Fibroblast of the conjunctiva (primary cell): ENCODE results near the gene SBK2.

Experiments used
- DNase-seq: peaks from one replicate; pipeline ENCODE4 v3.0.0-alpha.2; 2010; ENCODE audit warnings: low read depth

The SBK2 gene

GRCh38 chr19:55486043-55486970 is 50.6 kb downstream of the SBK2 start:
- no peak for DNase-seq

DNA sequence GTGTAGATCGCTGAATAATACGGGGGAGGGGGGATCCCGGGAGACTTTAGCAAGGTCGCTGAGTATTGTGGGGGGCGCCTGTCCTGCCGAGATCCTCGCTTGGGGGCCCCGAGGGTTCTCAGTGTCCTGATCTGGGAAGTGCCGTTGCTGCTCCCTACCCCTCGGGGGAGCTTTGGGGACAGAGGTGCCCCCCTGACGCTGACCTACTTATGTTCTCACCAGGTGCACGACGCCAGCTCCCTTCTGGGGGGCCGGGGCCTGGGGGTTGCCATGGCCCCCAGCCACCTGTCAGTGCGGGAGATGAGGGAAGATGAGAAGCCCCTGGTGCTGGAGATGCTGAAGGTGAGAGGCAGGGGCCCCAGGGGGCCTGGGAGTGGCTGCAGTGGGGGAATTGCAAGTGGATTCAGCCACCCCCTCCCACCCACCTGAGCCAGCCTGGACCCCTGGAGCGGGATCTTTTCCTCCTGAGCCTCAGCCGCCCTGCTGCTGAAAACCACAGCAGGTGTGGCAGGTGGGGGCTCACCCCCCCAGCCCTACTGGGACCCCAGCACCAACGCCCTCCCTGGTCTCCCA is 51.4 kb downstream of the SBK2 start:
- no peak for DNase-seq

DNA sequence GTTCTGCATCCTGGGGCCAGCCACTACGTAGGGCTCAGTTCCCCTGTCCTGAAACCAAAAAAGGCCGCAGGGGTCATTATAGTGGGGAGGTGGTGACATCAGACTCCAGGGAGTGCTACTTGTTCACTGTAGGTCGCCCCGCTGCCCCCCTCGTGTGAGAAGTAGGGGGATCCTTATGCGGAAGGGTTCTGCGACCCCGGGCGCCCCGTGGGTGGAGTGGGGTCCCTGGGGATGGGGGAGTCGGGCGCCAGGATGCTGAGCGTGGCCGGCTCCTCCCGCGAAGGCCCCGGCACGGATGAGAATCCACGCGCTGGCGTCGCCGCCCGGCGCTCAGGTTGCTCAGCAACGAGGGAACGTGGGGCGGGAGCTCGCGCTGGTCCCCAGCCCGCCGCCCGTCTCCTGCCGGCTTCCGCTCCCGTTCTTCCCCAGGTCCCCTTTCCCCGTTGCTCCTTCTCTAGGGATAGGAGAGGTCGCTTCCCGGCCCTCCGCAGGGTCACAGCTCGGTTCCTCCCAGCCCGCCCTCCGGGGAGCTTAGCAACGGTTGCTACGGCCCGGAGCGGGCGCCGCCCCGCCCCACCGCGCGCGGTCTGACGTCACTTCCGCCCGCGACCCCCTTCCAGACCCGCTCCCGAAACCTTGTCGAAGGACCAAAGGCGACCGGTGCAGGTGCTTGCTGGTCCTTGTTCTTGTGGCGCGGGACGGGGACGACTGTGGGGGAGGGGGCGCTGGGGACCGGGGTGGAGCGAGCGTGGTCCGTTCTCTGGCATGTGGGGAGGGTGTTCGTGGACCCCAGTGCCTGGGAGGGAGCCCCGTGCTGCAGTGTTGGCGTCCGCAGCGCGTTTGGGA is 52.1 kb downstream of the SBK2 start, which contains the start of gene NAT14:
TSS of gene NAT14 (plus strand) at position 596 of the 846 bp plus-strand sequence. CDS start 521 bp downstream, outside the sequence.
- no peak for DNase-seq

- DNase-seq = no peak
Observed at GRCh38 chr19:55483706-55484592, 53.0 kb downstream of the SBK2 start.

DNA sequence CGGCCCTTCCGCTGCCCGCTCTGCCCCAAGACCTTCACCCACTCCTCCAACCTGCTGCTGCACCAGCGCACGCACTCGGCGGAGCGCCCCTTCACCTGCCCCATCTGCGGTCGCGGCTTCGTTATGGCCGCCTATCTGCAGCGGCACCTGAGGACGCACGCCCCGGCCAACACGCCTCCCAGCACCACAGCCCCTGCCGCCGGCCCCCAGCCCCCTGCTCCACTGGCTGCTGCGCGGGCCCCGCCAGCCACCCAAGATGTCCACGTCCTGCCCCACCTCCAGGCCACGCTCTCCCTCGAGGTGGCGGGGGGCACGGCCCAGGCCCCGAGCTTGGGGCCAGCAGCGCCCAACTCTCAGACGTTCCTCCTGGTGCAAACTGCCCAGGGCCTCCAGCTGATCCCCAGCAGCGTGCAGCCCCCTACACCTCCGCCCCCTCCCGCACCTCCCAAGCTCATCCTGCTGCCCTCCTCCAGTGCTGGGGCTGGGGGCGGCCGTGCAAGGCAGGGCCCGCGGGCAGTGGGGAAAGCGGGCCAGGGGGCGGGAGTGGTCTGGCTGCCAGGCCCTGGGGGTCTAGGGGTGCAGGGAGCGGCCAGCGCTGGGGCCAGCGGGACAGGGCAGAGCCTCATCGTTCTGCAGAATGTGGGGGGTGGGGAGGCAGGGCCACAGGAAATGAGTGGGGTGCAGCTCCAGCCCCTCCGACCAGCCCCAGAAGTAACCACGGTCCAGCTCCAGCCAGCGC is 53.8 kb downstream of the SBK2 start:
- DNase-seq = no peak

GRCh38 chr19:55482156-55482961 is 54.6 kb downstream of the SBK2 start:
- DNase-seq = no peak

DNA sequence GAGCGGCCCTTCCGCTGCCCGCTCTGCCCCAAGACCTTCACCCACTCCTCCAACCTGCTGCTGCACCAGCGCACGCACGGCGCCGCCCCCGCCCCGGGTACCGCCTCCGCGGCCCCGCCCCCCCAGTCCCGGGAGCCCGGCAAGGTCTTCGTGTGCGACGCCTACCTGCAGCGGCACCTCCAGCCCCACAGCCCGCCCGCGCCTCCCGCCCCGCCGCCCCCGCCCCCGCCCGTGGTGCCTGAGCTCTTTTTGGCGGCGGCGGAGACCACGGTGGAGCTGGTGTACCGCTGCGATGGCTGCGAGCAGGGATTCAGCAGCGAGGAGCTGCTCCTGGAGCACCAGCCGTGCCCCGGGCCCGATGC is 55.2 kb downstream of the SBK2 start:
- DNase-seq = no peak

DNA sequence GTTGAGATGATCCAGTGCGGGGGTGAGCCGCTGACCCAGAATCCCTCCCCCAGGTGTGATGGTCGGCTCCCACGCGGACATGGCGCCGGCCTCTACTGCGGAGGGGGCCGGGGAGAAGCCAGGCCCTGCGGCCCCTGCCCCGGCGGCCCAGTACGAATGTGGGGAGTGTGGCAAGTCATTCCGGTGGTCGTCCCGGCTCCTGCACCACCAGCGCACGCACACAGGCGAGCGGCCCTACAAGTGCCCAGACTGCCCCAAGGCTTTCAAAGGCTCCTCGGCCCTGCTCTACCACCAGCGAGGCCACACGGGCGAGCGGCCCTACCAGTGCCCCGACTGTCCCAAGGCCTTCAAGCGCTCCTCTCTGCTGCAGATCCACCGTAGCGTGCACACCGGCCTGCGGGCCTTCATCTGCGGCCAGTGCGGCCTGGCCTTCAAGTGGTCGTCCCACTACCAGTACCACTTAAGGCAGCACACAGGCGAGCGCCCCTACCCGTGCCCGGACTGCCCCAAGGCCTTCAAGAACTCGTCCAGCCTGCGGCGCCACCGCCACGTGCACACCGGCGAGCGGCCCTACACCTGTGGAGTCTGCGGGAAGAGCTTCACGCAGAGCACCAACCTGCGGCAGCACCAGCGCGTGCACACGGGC is 55.7 kb downstream of the SBK2 start:
- no peak for DNase-seq

DNA sequence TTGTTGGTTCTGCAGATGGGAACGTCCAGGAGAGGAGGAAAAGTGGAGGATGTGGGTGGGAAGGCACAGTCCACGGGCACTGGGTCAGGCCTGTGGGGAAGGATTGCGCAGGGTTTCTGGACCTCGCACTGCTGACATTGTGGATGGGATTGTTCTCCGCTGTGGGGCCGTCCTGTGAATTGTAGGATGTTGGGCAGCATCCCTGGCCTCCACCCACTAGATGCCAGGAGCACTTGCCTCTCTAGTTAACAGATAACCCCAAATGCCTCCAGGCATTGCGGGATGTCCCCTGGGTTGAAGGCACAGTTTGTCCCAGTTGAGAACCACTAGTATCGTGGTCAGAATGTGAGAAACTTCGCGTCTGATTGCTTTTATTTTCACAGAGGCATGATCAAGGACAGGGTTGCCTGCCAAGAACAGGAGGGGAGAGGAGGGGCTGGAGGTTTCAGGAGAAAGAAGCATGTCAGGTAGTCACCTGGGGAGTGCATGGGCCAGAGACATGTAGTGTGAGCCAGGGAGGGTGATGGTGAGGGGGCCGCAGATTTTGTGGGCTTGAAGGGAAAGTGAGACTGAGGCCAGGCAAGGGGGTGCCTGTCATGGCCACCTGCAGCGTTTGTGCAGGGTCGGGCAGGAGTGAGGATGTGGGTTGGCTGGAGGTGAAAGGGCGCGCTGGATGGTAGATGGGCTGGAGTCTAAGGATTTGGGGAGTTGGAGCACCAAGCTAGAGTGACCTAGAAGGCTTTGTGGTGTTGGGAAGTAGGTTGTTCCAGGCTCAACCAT is 57.3 kb downstream of the SBK2 start:
- DNase-seq = no peak

DNA sequence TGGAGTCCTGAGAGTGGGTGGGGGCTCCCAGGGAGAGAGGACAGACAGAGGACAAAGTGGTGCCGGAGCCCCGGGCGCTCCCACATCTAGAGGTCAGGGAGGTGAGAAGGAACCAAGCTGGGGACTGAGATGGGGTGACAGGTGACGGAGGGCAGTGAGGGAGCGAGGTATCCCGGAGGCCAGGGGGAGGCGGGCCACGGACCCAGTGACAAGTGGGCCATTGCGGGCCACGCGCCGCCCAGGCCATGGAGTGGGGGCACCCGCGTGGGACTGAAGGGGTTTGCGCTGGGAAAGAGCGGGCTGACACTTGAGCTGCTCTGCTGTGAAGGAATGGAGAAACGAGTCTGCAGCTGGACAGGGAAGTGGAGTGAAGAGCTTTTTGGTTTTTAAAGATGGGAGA is 57.9 kb downstream of the SBK2 start:
- no peak for DNase-seq
